HG03039 (cell line): ENCODE data around the gene SMURF1.

Source experiments
- ATAC-seq: cut with Tn5 transposase; IDR thresholded peaks from one replicate; pipeline ENCODE4 v1.9.1; 2021; ENCODE audit warnings: mild to moderate bottlenecking, moderate library complexity; ENCODE audit not compliant: unreplicated experiment

The SMURF1 gene

GRCh38 chr7:98992076-98992475 lies 151.8 kb downstream of the SMURF1 start:
- ATAC-seq = no peak

GRCh38 chr7:98991141-98991540 lies 152.8 kb downstream of the SMURF1 start:
- ATAC-seq = no peak

- ATAC-seq = no peak
These were observed 153.6 kb downstream of the SMURF1 start for GRCh38 chr7:98990356-98990755.

- no peak for ATAC-seq
These were observed 155.3 kb downstream of the SMURF1 start for GRCh38 chr7:98988641-98989040.

- ATAC-seq = no peak
These were observed 158.0 kb downstream of the SMURF1 start for GRCh38 chr7:98985945-98986344.

GRCh38 chr7:98985406-98985805 lies 158.5 kb downstream of the SMURF1 start:
- ATAC-seq = no peak

GRCh38 chr7:98984126-98984525 lies 159.8 kb downstream of the SMURF1 start:
- no peak for ATAC-seq

- ATAC-seq = no peak
These were observed 161.2 kb downstream of the SMURF1 start for GRCh38 chr7:98982686-98983085.

GRCh38 chr7:98981701-98982100 lies 162.2 kb downstream of the SMURF1 start:
- ATAC-seq = no peak

GRCh38 chr7:98978672-98979071 lies 165.2 kb downstream of the SMURF1 start:
- no peak for ATAC-seq
